Gastrocnemius medialis (tissue), 4 donors: Measurements from ENCODE around the gene SMG6. TPM values are rescaled to one million over a fixed set of nuclear protein-coding genes. Genes with fewer than 3 reads are reported as not detected.

Experiments
- ATAC-seq, 2 donors: fragments of 150-250 bp; one replicate each; pipeline ENCODE4 v1.9.1; 2016
- DNase-seq, 2 donors: peaks; one replicate each; pipeline ENCODE4 v3.0.0-alpha.2; 2019
- H3K27ac ChIP-seq, 4 donors: fragments of 200-600 bp; sonication (generic); 1 replicate in 1 of 4; 2 replicates in 3 of 4; pipeline ENCODE4 v1.5.1; 2016 to 2018; ENCODE audit warnings: mild to moderate bottlenecking in 2 of 4, moderate library complexity in 1 of 4
- H3K27me3 ChIP-seq, 3 donors: fragments of 200-600 bp; sonication (generic) in 2 of 3; 1 replicate in 1 of 3; 2 replicates in 2 of 3; pipeline versions ENCODE4 v1.5.1 to v1.6.0; 2016 to 2019; ENCODE audit warnings: mild to moderate bottlenecking in 1 of 3, moderate library complexity in 1 of 3
- H3K36me3 ChIP-seq, 2 donors: fragments of 200-600 bp; sonication (generic) in 1 of 2; one replicate each; pipeline ENCODE4 v1.5.1; 2017 to 2018
- H3K4me1 ChIP-seq, 2 donors: fragments of 200-600 bp; sonication (generic) in 1 of 2; one replicate each; pipeline ENCODE4 v1.5.1; 2016 to 2017; ENCODE audit warnings: mild to moderate bottlenecking in 2 of 2
- H3K4me3 ChIP-seq, 4 donors: fragments of 200-600 bp; sonication (generic) in 3 of 4; 1 replicate in 1 of 4; 2 replicates in 3 of 4; pipeline ENCODE4 v1.5.1; 2016 to 2019; ENCODE audit warnings: mild to moderate bottlenecking in 2 of 4
- H3K9me3 ChIP-seq, 3 donors: fragments of 200-600 bp; sonication (generic) in 2 of 3; 1 replicate in 1 of 3; 2 replicates in 2 of 3; pipeline ENCODE4 v1.5.1; 2016 to 2019
- POLR2A ChIP-seq, 2 donors: fragments of 450-650 bp; IDR thresholded peaks; one replicate each; pipeline ENCODE4 v1.6.1; 2017; ENCODE audit warnings: antibody characterized with exemption in 2 of 2, mild to moderate bottlenecking in 2 of 2, moderate library complexity in 2 of 2
- in situ Hi-C, 4 donors: fragments of 200-750 bp; cut with MboI; loops; one replicate each; pipeline versions ENCODE4 v1.15.0 to v1.8.0; 2017; ENCODE audit warnings: low sequenced_read_pairs in 4 of 4
- intact Hi-C: fragments of 100-400 bp; cut with DNase I; formaldehyde crosslinking; loops from one replicate; pipeline ENCODE4 v1.15.1; 2023; ENCODE audit warnings: low total_unique reads
- total RNA-seq, 4 donors: library from RNA; depleted of rRNA; stranded (reverse); fragments of >200 nt; gene quantifications; one replicate each; pipeline versions ENCODE4 v1.1.0 to v1.2.3, GENCODE V29; 2016
- TF ChIP-seq, protein P1 (sequence below), 5 experiments: fragments of 450-650 bp in 3 of 5; fragments of 200-600 bp in 2 of 5; sonication (generic) in 2 of 5; IDR thresholded peaks in 4 of 5; conservative IDR thresholded peaks in 1 of 5; 1 replicate in 4 of 5; 2 replicates in 1 of 5; pipeline ENCODE4 v1.5.1; 2016 to 2019; ENCODE audit warnings: antibody characterized with exemption in 5 of 5, mild to moderate bottlenecking in 3 of 5, moderate library complexity in 3 of 5

Gene SMG6
- total RNA-seq, 4 donors from 2014 or later, result 20.5 to 27.8 (median 23.0) TPM

DNA sequence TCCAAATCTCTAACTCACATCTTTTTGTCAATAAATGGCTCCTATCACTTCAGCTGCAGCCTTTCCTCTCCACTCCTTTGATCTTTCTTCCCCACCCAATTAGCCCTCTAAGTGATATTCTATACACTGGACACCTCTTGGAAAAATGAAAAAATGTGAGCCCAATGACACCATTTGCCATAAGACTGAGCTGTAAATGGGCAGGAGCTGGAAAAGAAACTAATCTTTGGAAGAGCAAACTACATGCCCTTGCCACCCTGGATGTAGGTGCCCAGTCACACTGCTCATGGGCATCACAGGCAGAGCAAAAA lies 80.0 kb downstream of the SMG6 start:
- TF ChIP-seq, protein P1, sequence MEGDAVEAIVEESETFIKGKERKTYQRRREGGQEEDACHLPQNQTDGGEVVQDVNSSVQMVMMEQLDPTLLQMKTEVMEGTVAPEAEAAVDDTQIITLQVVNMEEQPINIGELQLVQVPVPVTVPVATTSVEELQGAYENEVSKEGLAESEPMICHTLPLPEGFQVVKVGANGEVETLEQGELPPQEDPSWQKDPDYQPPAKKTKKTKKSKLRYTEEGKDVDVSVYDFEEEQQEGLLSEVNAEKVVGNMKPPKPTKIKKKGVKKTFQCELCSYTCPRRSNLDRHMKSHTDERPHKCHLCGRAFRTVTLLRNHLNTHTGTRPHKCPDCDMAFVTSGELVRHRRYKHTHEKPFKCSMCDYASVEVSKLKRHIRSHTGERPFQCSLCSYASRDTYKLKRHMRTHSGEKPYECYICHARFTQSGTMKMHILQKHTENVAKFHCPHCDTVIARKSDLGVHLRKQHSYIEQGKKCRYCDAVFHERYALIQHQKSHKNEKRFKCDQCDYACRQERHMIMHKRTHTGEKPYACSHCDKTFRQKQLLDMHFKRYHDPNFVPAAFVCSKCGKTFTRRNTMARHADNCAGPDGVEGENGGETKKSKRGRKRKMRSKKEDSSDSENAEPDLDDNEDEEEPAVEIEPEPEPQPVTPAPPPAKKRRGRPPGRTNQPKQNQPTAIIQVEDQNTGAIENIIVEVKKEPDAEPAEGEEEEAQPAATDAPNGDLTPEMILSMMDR (IDR thresholded peaks at IDR 0.05 in 4 of 5, conservative IDR thresholded peaks at IDR 0.05 in 1 of 5), result no peak
- TF ChIP-seq POLR2A (IDR thresholded peaks at IDR 0.05), result no peak
- Histone ChIP-seq H3K4me3 (no peak overlapping the region), H3K4me1 (peaks cover 28 to 49% of the 10 kb centered on the region in 2 donors), H3K9me3 (no peaks in the 10 kb centered on the region), H3K27ac (peak overlapping the region; percentile 73 to 81 (median 78)), H3K27me3 (no peaks in the 10 kb centered on the region), H3K36me3 (no peaks in the 10 kb centered on the region)
- ATAC-seq, result no peak
- in situ Hi-C loops, result no loop called here
- no peak for DNase-seq
- intact Hi-C loops, result loop anchor here (2.0 kb wide), 1 partner anchor 13 kb away; no protein-coding TSS in a partner anchor

DNA sequence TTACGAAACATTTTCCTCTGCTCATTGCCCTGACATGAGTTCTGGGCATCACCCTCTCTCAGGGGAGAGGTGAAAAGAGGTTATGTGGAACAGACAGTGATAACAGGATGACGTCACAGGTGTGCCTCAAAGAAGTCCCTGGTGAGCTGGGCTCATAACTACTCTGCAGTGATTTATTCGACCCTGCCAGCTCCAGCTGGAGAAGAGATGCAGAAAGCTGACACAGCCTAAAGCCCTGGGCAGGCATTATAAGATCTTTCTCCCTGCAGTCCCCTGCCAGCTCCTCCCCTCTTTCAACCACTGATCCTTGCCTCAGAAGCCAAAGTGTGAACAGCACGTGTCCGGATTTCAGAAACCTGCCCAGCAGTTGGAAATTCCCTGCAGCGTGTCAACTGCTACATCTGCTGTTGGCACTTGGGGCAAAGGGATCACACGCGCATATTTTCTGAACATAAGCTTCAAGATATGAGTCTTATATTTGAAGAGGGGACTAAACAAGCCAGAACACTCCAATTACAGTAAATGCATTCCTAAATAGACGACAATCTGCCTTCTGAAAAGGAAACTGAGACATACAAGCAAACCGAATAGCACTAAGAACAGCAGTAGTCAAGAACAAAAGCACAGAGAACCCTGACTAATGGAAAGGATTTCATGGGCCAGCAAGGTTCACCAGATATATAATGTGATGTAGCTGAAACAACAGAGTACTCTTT lies 80.5 kb downstream of the SMG6 start:
- DNase-seq, result peak; percentile 75 to 87

DNA sequence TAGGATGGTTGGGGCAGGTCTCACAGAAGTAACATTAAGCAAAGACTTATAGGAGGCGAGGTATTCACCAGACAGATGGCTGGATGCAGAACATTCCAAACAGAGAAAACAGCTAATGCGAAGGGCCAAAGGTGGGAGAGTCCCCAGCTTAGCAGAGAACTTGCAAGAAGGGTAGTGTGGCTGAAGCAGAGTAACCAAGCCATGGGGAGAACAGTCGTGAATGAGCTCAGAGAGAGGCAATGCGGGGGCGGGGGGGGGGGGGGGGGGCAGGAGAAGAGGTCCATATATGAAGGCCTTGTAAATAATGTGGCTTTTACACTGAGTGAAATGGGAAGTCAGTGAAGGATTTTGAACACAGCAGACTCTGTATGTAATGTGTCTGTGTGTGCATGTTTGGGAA lies 81.3 kb downstream of the SMG6 start:
- in situ Hi-C loops, result no loop called here
- ATAC-seq, result peak in 1 of 2 donors; percentile 10

More for the DNA sequence above, 80.5 kb downstream of the SMG6 start:
- peak; percentile 91 to 96 for ATAC-seq
- H3K4me1 ChIP-seq, result peaks cover 28 to 47% of the 10 kb centered on the region in 2 donors
- H3K27ac ChIP-seq, result peak overlapping the region; percentile 73 to 81 (median 78)
- in situ Hi-C loops (no loop called here), intact Hi-C loops (loop anchor here (2.0 kb wide), 1 partner anchor 14 kb away; no protein-coding TSS in a partner anchor)
- no peaks in the 10 kb centered on the region for H3K36me3 ChIP-seq
- no peaks in the 10 kb centered on the region for H3K27me3 ChIP-seq
- H3K4me3 ChIP-seq, result no peak overlapping the region
- no peaks in the 10 kb centered on the region for H3K9me3 ChIP-seq
- no peak for TF ChIP-seq POLR2A (IDR thresholded peaks at IDR 0.05)
- TF ChIP-seq, protein P1 (IDR thresholded peaks at IDR 0.05 in 4 of 5, conservative IDR thresholded peaks at IDR 0.05 in 1 of 5), result peak in 1 of 5 experiments; percentile 10

DNA sequence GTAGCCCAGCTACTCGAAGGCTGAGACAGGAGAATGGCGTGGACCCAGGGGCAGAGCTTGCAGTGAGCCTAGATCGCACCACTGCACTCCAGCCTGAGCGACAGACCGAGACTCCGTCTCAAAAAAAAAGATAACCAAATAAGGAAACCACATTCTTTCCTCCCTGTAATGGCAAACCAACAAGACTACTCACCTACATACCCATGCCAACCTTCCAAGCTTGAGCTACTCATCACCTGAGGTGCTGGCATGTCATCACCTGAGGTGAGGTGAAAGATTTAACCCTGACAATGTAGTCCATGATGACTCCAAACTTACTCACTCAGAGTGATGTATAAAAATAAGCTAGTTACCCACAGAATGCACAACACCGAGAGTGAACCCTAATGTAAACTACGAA lies 85.2 kb downstream of the SMG6 start:
- no peak for DNase-seq
- in situ Hi-C loops (no loop called here), intact Hi-C loops (no loop called here)
- no peak for TF ChIP-seq POLR2A (IDR thresholded peaks at IDR 0.05)
- TF ChIP-seq, protein P1 (IDR thresholded peaks at IDR 0.05 in 4 of 5, conservative IDR thresholded peaks at IDR 0.05 in 1 of 5), result no peak
- Histone ChIP-seq H3K4me1 (peaks cover 45 to 57% of the 10 kb centered on the region in 2 donors), H3K27me3 (no peaks in the 10 kb centered on the region), H3K36me3 (no peaks in the 10 kb centered on the region), H3K9me3 (no peaks in the 10 kb centered on the region), H3K4me3 (no peak overlapping the region), H3K27ac (no peak overlapping the region)
- no peak for ATAC-seq

More for the DNA sequence above, 81.3 kb downstream of the SMG6 start:
- no peaks in the 10 kb centered on the region for H3K36me3 ChIP-seq
- intact Hi-C loops, result loop anchor here (2.0 kb wide), 1 partner anchor 14 kb away; no protein-coding TSS in a partner anchor
- H3K9me3 ChIP-seq, result no peaks in the 10 kb centered on the region
- DNase-seq, result no peak
- no peak overlapping the region for H3K4me3 ChIP-seq
- H3K4me1 ChIP-seq, result peaks cover 25 to 42% of the 10 kb centered on the region in 2 donors
- peak overlapping the region; percentile 73 to 81 (median 78) for H3K27ac ChIP-seq
- no peaks in the 10 kb centered on the region for H3K27me3 ChIP-seq
- no peak for TF ChIP-seq POLR2A (IDR thresholded peaks at IDR 0.05)
- TF ChIP-seq, protein P1 (IDR thresholded peaks at IDR 0.05 in 4 of 5, conservative IDR thresholded peaks at IDR 0.05 in 1 of 5), result no peak
